AG10803 (cell line): ENCODE data around the gene ARHGEF10L.
"Not testable (repeated sequence)": the region's sequence is repeated elsewhere in the genome, so short reads cannot be mapped to it uniquely, and the experiment has no call there.

Experiments used
- DNase-seq: peaks from one replicate; pipeline ENCODE4 v3.0.0; 2010; ENCODE audit warnings: low read depth
- H3K4me3 ChIP-seq: 2 replicates; pipeline ENCODE4 v1.5.1; 2011; ENCODE audit warnings: mild to moderate bottlenecking, low read length, control low read depth
- CTCF ChIP-seq: conservative IDR thresholded peaks from 2 replicates; pipeline ENCODE4 v1.5.1; 2011; ENCODE audit warnings: mild to moderate bottlenecking, low read length, control low read depth, inconsistent platforms

Gene ARHGEF10L

DNA sequence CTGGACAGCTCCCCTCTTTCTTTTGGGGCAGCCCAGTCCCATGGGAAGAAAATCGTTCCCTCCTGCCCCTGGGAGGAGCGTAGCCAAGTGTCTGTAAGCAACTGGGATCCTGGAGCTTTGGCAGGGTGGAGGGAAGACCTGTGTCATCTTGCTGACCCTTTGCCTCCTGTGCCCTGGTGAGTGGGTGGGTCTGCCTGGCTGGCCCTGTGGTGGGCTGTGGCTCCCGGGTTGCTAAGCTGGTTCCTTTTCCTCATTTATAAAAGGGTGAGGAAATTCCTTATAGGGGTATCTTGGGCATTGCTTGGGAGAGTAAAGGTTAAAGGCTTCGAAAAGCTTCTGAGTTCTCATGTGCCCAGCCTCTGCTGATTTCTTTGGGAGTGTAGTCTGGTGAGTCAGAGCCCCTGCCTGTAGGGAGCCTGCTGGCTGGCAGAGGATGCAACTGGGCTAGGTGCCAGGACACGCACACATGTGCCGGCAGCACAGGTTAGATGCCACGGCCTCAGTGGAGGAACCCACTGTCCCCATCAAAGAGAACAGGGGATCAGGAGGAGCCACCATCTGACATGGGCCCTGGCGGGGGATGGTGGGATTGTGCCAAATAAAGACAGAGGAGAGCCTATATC is 85.2 kb downstream of the ARHGEF10L start:
- TF ChIP-seq CTCF: no peak
- peak; percentile 75 for DNase-seq
- H3K4me3 ChIP-seq: no peak overlapping the region

- DNase-seq: no peak
- no peak for TF ChIP-seq CTCF
- no peak overlapping the region for H3K4me3 ChIP-seq
These were observed 87.9 kb downstream of the ARHGEF10L start for GRCh38 chr1:17627239-17628052.

- not testable (repeated sequence) for H3K4me3 ChIP-seq, DNase-seq
These were observed 89.5 kb downstream of the ARHGEF10L start for GRCh38 chr1:17629046-17629445.

- no peak overlapping the region for H3K4me3 ChIP-seq
- DNase-seq: no peak
- TF ChIP-seq CTCF: 0 out of 2 replicates have a peak, but pooled peaks have one; percentile 9
These were observed 90.0 kb downstream of the ARHGEF10L start for GRCh38 chr1:17629460-17629859.

- no peak overlapping the region for H3K4me3 ChIP-seq
- no peak for TF ChIP-seq CTCF
- peak; percentile 78 for DNase-seq
These were observed 90.7 kb downstream of the ARHGEF10L start for GRCh38 chr1:17630048-17630830.

DNA sequence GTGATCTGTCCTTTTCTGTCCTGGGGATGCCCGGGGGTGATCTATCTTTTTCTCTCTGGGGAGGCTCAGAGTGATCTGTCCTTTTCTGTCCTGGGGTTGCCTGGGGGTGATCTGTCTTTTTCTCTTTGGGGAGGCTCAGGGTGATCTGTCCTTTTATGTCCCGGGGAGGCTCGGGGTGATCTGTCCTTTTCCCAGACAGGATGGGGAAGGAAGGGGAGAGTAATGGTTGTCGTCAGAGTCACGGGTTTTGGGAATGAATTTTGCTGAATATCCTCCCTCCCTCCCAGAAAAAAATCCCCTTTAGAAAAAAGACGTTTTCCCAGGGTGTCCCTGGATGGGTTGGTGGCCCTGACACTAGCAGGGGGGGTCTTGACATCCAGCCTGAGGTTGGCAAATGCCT is 91.5 kb downstream of the ARHGEF10L start:
- no peak overlapping the region for H3K4me3 ChIP-seq
- TF ChIP-seq CTCF: no peak
- no peak for DNase-seq

- no peak for DNase-seq
- no peak for TF ChIP-seq CTCF
- no peak overlapping the region for H3K4me3 ChIP-seq
These were observed 91.9 kb downstream of the ARHGEF10L start for GRCh38 chr1:17631410-17631809.
